ENCODE data around the gene TANC1.

DNA sequence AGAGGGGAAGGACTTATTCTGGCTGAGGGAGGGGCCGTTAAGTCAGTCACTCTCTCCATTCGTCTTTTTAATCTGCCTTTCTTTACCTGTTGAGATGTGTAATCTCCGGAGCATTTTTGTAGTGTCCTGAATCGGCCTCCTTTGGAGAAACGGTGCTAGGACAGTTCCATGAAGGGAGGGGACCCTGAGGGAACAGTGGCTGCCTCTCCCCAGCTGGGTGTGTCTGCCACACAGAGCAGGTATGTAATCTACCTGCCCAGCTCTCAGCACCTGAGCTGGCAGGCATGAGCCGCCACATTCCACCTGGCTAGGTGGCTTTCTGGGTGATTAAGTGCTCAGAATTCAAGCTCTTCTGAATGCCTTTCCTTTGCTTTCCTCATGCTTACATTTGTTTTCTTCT lies 186.9 kb downstream of the TANC1 start:
- no peak for TF ChIP-seq CTCF (IDR thresholded peaks at IDR 0.05)
- no peak for TF ChIP-seq ZFX (IDR thresholded peaks at IDR 0.05; ENCODE audit: borderline replicate concordance)
